NCI-H446 treated with DMSO at 0.1 percent for 48 hours (cell line): ENCODE data around the gene VASH1.

Experiments used
- DNase-seq: peaks from one replicate; lab custom pipeline; 2025; lab: John Stamatoyannopoulos, UW

Gene VASH1

DNA sequence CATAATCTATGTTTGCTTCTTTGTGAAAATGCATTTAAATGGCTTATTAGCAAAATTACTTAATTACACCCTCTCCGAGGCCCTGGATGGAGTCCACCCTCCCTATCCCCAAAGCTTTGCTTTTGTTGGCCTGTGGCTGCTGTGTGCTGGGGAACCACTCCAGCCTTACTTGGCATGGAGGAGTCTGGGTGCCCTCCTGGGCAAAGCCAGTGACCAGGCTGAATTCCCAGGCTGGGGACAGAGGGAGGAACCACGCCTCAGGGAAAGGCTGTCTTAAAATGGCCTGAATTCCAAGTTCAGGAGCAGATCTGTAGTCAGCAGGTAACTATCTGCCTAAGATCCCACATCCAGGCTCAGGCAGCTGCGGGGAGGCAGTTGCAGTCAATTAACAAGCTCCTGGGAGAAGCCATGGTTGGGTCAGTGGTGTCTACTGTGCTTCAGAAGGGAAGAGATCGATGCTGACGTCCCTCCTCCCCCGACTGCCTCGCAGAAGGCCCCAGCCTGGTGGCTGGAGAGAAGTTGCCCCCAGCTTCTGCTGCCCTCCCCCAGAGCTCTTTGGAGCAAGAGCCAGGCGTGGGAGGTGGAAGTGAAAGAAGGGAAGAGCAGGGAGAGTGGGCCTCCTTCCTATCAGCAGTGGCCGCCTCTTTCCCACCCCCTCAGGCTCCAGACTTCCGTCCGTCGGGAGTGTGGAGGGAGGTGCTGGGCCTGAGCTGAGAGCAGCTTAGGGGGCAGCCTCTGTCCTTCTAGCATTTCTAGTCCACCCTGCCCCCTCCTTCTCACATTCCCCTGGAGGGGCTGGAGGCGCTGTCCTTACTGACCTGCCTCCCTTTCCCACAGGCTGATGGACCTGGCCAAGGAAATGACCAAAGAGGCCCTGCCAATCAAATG, 11.3 kb downstream of the VASH1 start:
- no peak for DNase-seq

- no peak for DNase-seq
Measured at GRCh38 chr14:76773188-76773885, 12.1 kb downstream of the VASH1 start.

DNA sequence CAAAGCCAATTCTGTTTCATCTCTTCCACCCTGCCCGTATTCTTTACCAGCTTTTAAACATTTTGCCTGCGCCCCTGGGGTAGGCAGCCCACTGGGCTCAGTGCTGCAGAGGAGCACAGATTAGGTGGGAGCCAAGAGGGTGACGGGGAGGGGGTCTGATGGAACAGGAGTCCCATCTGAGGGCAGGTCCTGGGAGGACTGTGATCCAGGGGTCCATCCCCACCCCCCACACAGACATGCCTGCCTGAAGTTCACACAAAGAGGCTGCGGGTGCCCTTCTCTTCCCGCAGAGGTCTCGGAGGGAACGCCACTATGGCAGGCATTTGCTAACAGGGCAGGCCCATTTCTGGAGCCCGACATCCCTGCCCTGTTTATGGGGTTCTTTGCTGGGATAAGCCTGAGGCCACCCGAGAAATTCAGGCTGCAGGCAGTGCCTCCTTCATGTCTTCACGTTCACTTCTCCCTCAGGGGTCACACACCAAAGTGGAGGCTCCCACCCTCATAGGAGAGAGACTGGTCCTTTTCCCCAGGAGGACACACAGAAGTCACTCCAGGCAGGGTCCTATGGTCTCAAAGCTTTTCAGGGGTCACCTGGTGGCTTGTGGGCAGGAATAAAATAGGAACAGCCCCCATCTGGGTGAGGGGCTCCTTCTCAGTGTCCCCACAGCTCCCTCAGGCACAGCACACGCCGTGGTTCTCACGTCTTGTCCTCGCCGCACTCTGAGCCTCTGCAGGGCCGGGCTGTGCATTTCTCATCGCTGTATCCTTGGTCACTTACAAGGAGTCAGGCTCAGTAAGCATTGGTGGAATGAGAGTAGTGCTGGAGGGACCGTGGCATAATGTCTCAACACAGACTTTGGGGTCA, 12.9 kb downstream of the VASH1 start:
- DNase-seq: no peak

GRCh38 chr14:76774821-76775694, 13.8 kb downstream of the VASH1 start:
- no peak for DNase-seq

DNA sequence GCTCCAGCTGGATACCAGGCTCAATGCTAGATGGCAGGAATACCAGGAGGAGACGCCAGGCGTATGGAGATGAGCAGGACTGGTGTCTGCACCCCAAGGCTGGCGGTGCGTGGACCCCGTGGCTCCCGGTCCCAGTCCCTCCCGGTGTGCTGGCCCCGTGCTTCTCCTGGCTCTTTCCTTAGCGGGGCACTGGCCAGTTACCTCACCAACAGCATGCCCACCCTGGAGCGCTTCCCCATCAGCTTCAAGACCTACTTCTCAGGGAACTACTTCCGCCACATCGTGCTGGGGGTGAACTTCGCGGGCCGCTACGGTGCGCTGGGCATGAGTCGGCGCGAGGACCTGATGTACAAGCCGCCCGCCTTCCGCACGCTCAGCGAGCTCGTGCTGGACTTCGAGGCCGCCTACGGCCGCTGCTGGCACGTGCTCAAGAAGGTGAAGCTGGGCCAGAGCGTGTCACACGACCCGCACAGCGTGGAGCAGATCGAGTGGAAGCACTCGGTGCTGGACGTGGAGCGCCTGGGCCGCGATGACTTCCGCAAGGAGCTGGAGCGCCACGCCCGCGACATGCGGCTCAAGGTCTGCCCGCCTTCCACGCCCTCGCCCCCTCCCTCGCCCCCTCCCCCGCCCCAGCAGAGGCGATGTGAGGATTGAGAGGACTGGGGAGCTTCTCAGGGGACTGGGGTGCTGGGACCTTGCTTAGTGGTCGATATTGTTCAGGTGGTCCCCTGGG, 14.6 kb downstream of the VASH1 start:
- DNase-seq: no peak

DNA sequence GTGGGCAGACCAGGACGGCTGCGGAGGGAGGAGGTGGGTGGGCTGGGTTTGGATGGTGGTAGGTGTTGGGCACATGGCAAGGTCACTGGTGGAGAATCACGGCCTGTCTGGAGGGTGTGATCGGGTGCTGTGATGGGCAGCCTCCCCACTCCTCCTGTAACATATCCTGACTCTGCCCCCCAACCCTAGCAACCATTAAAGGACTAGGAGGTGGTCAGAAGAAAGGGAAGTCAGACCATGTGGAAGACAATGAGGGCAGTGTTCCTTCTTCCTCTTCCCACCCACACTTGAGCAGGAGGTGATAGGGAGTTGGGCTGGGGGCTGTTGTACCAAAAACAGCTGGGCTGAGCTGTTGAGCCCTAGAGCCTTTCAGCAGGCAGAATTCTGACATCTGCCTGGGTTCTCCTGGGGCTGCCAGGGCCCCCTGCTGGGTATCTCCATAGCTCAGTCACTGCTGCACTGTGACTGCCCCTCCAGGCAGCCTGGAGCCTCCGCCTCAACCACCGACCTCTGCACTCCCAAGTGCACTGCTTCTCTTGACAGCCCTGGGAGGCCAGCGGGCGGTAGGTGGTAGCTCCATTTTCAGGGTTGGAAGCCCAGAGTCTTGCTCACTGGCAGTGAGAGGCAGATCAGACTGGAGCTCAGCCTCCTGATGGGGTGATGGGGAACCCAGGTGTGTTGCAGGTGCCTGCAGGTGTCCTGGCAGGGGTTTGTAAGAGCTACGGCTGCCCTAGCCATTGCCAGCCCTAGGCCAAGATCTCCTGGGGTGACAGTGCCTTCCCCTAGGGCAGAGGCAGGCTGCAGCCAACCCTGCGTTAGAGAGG, 15.4 kb downstream of the VASH1 start:
- no peak for DNase-seq

- no peak for DNase-seq
Measured at GRCh38 chr14:76777721-76778120, 16.5 kb downstream of the VASH1 start.

- no peak for DNase-seq
Measured at GRCh38 chr14:76778546-76779215, 17.4 kb downstream of the VASH1 start.

- no peak for DNase-seq
Measured at GRCh38 chr14:76779221-76780057, 18.2 kb downstream of the VASH1 start.

GRCh38 chr14:76780058-76780345, 18.7 kb downstream of the VASH1 start:
- DNase-seq: no peak

DNA sequence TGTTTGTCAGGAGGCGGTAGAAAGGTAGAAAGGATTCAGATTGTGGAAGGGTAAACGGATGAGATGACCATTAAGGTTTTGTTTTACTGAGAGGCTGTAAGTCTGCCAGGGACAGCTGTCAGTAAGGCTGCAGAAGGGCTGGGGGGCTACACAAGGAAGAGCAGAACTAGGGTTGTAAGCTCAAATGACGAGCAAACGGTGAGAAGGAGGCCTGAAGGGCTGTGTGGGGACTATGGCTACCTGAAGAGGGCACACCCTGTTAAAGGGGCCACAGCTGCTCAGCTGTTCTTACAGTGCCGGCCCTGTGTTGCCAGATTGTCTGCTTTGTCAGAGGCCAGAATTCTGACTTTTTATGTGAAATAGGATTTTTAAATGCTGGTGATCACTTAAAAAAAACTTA, 19.1 kb downstream of the VASH1 start:
- no peak for DNase-seq

- no peak for DNase-seq
Measured at GRCh38 chr14:76780875-76781647, 19.8 kb downstream of the VASH1 start.

DNA sequence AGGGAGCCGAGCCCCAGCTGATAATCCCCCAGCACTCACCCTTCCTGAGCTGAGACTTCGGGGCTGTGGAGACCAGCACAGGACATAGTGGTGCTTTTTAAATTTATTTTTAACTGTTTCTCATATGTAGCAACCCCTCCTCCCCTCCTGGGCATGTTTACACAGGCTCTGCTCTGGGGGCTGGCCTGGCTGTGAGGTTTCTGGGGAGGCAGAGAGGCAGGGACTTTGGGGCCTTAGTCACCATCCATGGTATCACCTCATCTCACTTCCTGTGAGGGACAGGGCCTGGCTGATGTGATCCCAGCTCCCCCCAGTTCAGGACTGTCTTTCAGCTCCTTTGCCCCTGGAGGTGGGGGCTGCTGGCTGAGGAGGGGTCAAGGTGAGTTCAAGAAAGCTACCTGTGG, 20.4 kb downstream of the VASH1 start:
- DNase-seq: no peak

DNA sequence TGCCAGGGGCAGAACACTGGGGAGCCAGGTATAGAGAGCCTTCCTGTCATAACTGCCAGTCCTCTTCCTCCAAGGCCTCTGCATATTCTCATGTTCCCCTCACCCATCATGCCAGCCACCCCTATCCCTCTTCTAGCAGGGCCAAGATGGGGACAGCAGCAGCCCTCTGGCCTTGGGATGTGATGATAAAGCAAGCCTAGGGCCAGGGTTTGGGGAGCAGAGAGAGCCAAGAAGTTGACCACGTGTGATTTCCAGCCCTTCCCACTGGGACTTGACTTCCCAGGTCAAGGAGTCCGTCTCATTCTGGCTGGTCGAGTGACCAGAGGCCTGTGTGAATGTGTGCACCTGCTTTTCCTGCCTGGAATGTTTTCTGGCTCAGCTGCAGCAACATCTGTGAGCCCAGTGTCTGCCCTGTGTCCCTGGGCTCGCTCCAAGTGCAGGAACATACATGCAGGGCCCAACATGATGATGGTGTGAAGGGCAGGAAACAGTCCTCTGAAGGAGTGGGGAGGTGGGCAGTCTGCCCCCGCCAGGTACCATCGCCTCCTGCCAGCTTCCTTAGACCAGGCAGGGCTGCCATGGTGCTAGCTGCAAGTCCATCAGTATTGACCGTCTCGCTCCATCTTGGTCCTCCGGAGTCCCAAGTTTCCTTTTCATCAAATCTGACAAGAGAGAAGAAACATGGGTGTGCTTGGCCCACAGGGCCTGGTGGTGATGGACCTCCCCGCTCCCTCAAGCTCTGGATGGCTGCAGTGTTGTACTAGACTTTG, 21.0 kb downstream of the VASH1 start:
- no peak for DNase-seq

DNA sequence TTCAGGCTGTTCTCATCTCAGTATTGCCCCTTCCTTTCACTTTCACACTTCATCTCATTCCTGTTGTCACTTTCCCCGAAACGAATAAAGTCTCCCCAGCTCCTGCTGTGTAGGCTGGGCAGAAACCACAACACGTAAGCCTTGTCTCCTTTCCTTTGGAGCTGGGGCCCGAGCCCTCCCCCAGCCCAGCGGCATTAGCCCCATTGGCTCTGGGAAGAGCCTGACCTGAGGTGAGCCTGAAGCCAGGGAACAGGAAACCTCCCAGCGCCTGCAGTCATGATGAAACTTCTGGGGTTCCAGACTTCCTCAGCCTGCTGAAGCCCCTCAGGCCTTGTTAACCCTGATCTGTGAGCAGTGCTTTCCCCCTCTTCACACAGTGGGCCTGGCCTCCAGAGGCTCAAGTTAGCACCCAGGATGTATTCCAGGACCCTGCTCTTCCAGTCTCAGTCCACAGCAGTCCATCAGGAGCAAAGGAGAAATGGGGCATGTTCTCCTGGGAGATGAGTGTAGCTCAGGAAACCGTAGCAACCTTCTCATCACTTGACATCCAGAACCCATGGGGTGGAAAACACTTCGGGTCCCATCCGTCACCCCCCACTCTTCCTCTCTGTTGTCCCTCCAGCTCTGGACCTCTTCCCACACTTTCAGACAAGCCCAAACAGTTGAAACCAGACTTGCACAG, 21.8 kb downstream of the VASH1 start:
- DNase-seq: no peak

GRCh38 chr14:76784266-76784874, 23.1 kb downstream of the VASH1 start:
- DNase-seq: no peak
